Measurements from ENCODE around the gene TTC33.

TTC33 gene

GRCh38 chr5:40784916-40785315 lies 29.2 kb upstream of the TTC33 start:
- Histone ChIP-seq H3K27ac (no peak overlapping the region), H3K27me3 (ENCODE audit: insufficient read depth, low read depth) (no peaks in the 10 kb centered on the region), H4K20me1 (ENCODE audit: insufficient read depth) (no peaks in the 10 kb centered on the region; the same call in 1 of the 2 replicates), H3K79me2 (ENCODE audit: insufficient read depth, low read depth) (peaks cover 93% of the 10 kb centered on the region), H3K36me3 (ENCODE audit: insufficient read depth) (no peaks in the 10 kb centered on the region), H3K4me2 (no peak overlapping the region), H3K4me3 (IDR thresholded peaks at IDR 0.05; ENCODE audit: insufficient read depth, low read depth, low read length) (no peak overlapping the region), H2AFZ (ENCODE audit: low read depth) (no peak overlapping the region), H3K9ac (no peak overlapping the region), H3K4me1 (ENCODE audit: low read depth, poor library complexity, severe bottlenecking) (peaks cover 5% of the 10 kb centered on the region)
- no peak for TF ChIP-seq CTCF (conservative IDR thresholded peaks at IDR 0.05; ENCODE audit: low read depth, low read length)

- H3K27me3 ChIP-seq (ENCODE audit: insufficient read depth, low read depth): no peaks in the 10 kb centered on the region
- H3K79me2 ChIP-seq (ENCODE audit: insufficient read depth, low read depth): peaks cover 95% of the 10 kb centered on the region
- no peak overlapping the region for H3K27ac ChIP-seq
- no peak overlapping the region for H3K9ac ChIP-seq
- no peaks in the 10 kb centered on the region for H3K36me3 ChIP-seq (ENCODE audit: insufficient read depth)
- peaks cover 1% of the 10 kb centered on the region for H3K4me1 ChIP-seq (ENCODE audit: low read depth, poor library complexity, severe bottlenecking)
- no peak for TF ChIP-seq CTCF (conservative IDR thresholded peaks at IDR 0.05; ENCODE audit: low read depth, low read length)
- H3K4me3 ChIP-seq (IDR thresholded peaks at IDR 0.05; ENCODE audit: insufficient read depth, low read depth, low read length): no peak overlapping the region
- H2AFZ ChIP-seq (ENCODE audit: low read depth): no peak overlapping the region
- no peak overlapping the region for H3K4me2 ChIP-seq
- H4K20me1 ChIP-seq (ENCODE audit: insufficient read depth): no peaks in the 10 kb centered on the region; the same call in 1 of the 2 replicates
These were observed 28.4 kb upstream of the TTC33 start for GRCh38 chr5:40784027-40784653.

GRCh38 chr5:40781843-40782409 lies 26.2 kb upstream of the TTC33 start:
- no peak for TF ChIP-seq CTCF (conservative IDR thresholded peaks at IDR 0.05; ENCODE audit: low read depth, low read length)
- H3K4me2 ChIP-seq: no peak overlapping the region
- no peaks in the 10 kb centered on the region for H3K27me3 ChIP-seq (ENCODE audit: insufficient read depth, low read depth)
- H3K9ac ChIP-seq: no peak overlapping the region
- no peak overlapping the region for H2AFZ ChIP-seq (ENCODE audit: low read depth)
- H3K4me3 ChIP-seq (IDR thresholded peaks at IDR 0.05; ENCODE audit: insufficient read depth, low read depth, low read length): no peak overlapping the region
- H3K27ac ChIP-seq: no peak overlapping the region
- H3K79me2 ChIP-seq (ENCODE audit: insufficient read depth, low read depth): peaks cover 79% of the 10 kb centered on the region
- peaks cover 4% of the 10 kb centered on the region for H3K4me1 ChIP-seq (ENCODE audit: low read depth, poor library complexity, severe bottlenecking)
- no peaks in the 10 kb centered on the region; the same call in 1 of the 2 replicates for H4K20me1 ChIP-seq (ENCODE audit: insufficient read depth)
- H3K36me3 ChIP-seq (ENCODE audit: insufficient read depth): no peaks in the 10 kb centered on the region

GRCh38 chr5:40780858-40781257 lies 25.1 kb upstream of the TTC33 start:
- Histone ChIP-seq H3K4me2 (no peak overlapping the region), H3K4me1 (ENCODE audit: low read depth, poor library complexity, severe bottlenecking) (peaks cover 15% of the 10 kb centered on the region), H2AFZ (ENCODE audit: low read depth) (no peak overlapping the region), H3K27me3 (ENCODE audit: insufficient read depth, low read depth) (no peaks in the 10 kb centered on the region), H3K27ac (no peak overlapping the region), H3K36me3 (ENCODE audit: insufficient read depth) (no peaks in the 10 kb centered on the region), H3K9ac (no peak overlapping the region), H3K4me3 (IDR thresholded peaks at IDR 0.05; ENCODE audit: insufficient read depth, low read depth, low read length) (no peak overlapping the region), H4K20me1 (ENCODE audit: insufficient read depth) (no peaks in the 10 kb centered on the region; the same call in 1 of the 2 replicates), H3K79me2 (ENCODE audit: insufficient read depth, low read depth) (peaks cover 68% of the 10 kb centered on the region)
- TF ChIP-seq CTCF (conservative IDR thresholded peaks at IDR 0.05; ENCODE audit: low read depth, low read length): no peak

Measured in KMS-11 (cell line).